Measurements from ENCODE around the gene PTBP1. TPM values are rescaled to one million over a fixed set of nuclear protein-coding genes. Genes with fewer than 3 reads are reported as not detected.
A peak's percentile ranks its signal among the peaks of the same experiment; 100 is the strongest.
"Not testable (repeated sequence)": the region's sequence is repeated elsewhere in the genome, so short reads cannot be mapped to it uniquely, and the experiment has no call there.

Gene PTBP1
- total and polyA plus RNA-seq, 2 of the 13 experiments (the other 11 are each of a cell fraction or from before 2014, with no cell fraction given): 195 to 288 TPM

DNA sequence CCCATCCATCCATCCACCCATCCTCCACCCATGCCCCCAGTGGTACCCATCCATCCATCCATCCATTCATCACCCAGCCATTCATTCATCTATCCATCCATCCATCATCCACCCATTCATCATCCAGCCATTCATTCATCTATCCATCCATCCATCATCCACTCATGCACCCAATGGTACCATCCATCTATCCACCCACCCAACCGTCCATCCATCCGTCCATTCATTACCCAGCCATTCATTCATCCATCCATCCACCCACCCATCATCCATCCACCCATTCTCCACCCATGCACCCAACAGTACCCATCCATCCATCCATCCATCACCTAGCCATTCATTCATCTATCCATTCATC lies 19.2 kb downstream of the PTBP1 start:
- WGBS (ENCODE audit: low lambda C conversion rate): 94% methylated on average over 2 of the region's 2 CpGs
- no TSS peak for BruUV-seq (replicated peaks)
- H3K27ac ChIP-seq (ENCODE audit: extremely low read length, insufficient read depth, low read length): no peak overlapping the region
- no peak for DNase-seq (ENCODE audit: low spot score)
- no peaks in the 10 kb centered on the region for H3K27me3 ChIP-seq (ENCODE audit: control insufficient read depth in 1 of 2, insufficient read depth in 2 of 2, low read length in 2 of 2)
- H3K79me2 ChIP-seq (ENCODE audit: insufficient read depth, low read length): no peaks in the 10 kb centered on the region
- intact Hi-C loops (cut with micrococcal nuclease; ENCODE audit: unreplicated experiment) (no loop called here), in situ Hi-C loops (cut with HindIII; ENCODE audit: extremely low pct_ligation_motif_present, low pct_unique_long_range_greater_than_20kb) (no loop called here)
- no peak overlapping the region for H2AFZ ChIP-seq (ENCODE audit: low read length)
- TF ChIP-seq SRSF4 (IDR thresholded peaks at IDR 0.05; ENCODE audit: low read depth, low read length, poor library complexity, severe bottlenecking) (no peak), POLR2AphosphoS2 (IDR thresholded peaks at IDR 0.05; ENCODE audit: low read depth, low read length) (0 out of 2 replicates have a peak, but pooled peaks have one; percentile 46), RAD21 (CRISPR knock-in tag; IDR thresholded peaks at IDR 0.05) (0 out of 2 replicates have a peak, but pooled peaks have one; percentile 20)
- no peak for FAIRE-seq
- H3K4me2 ChIP-seq (ENCODE audit: low read depth, low read length): no peak overlapping the region
- no peak for ATAC-seq
- no peak overlapping the region for H3K4me3 ChIP-seq (replicated peaks in 1 of 3; ENCODE audit: insufficient read depth in 1 of 3, low read depth in 2 of 3, low read length in 3 of 3)
- peaks cover 7% of the 10 kb centered on the region; the same call in 1 of the 2 replicates for H4K20me1 ChIP-seq (ENCODE audit: insufficient read depth, low read length)
- H3K9me3 ChIP-seq (ENCODE audit: low read length): no peaks in the 10 kb centered on the region
- H3K36me3 ChIP-seq (replicated peaks in 1 of 2; ENCODE audit: control insufficient read depth in 1 of 2, insufficient read depth in 2 of 2, low read length in 2 of 2): peaks cover 3 to 7% of the 10 kb centered on the region in 2 experiments; a peak in 3 of 5 replicates
- H3K4me1 ChIP-seq (ENCODE audit: insufficient read depth, low read length): no peaks in the 10 kb centered on the region
- ChIA-PET POLR2A (no interaction called here), CTCF (ENCODE audit: low intra/inter-chr PET ratio, low total read pairs) (no interaction called here)
- no peak overlapping the region for H3K9ac ChIP-seq (ENCODE audit: insufficient read depth, low read depth, low read length)

DNA sequence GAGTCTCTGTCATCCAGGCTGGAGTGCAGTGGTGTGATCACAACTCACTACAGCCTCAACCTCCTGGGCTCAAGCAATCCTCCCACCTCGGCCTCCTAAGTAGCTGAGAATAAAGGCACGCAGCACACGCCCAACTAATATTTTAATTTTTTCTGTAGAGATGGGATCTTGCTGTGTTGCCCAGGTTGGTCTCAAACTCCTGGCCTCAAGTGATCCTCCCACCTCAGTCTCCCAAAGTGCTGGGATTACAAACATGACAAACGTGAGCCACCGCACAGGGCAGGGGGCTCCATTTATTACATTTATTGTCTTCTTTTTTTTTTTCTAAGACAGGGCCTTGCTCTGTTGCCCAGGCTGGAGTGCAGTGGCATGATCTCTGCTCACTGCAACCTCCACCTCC lies 23.0 kb downstream of the PTBP1 start:
- H3K4me3 ChIP-seq (replicated peaks in 1 of 3; ENCODE audit: insufficient read depth in 1 of 3, low read depth in 2 of 3, low read length in 3 of 3); in situ Hi-C loops (cut with HindIII; ENCODE audit: extremely low pct_ligation_motif_present, low pct_unique_long_range_greater_than_20kb); H3K79me2 ChIP-seq (ENCODE audit: insufficient read depth, low read length); POLR2A ChIA-PET; FAIRE-seq; H3K4me1 ChIP-seq (ENCODE audit: insufficient read depth, low read length); DNase-seq (ENCODE audit: low spot score); intact Hi-C loops (cut with micrococcal nuclease; ENCODE audit: unreplicated experiment); H3K9me3 ChIP-seq (ENCODE audit: low read length); H3K9ac ChIP-seq (ENCODE audit: insufficient read depth, low read depth, low read length); ATAC-seq; H2AFZ ChIP-seq (ENCODE audit: low read length); H3K36me3 ChIP-seq (replicated peaks in 1 of 2; ENCODE audit: control insufficient read depth in 1 of 2, insufficient read depth in 2 of 2, low read length in 2 of 2); H3K27ac ChIP-seq (ENCODE audit: extremely low read length, insufficient read depth, low read length); H4K20me1 ChIP-seq (ENCODE audit: insufficient read depth, low read length); H3K4me2 ChIP-seq (ENCODE audit: low read depth, low read length); CTCF ChIA-PET (ENCODE audit: low intra/inter-chr PET ratio, low total read pairs); BruUV-seq (replicated peaks): not testable (repeated sequence)
- 73% methylated on average over 5 of the region's 5 CpGs for whole genome bisulfite sequencing (ENCODE audit: low lambda C conversion rate)
- peak; percentile 50; the same call in 1 of the 2 replicates for TF ChIP-seq ZNF121 (CRISPR knock-in tag; IDR thresholded peaks at IDR 0.05)
- H3K27me3 ChIP-seq (ENCODE audit: control insufficient read depth in 1 of 2, insufficient read depth in 2 of 2, low read length in 2 of 2): peaks cover 3 to 14% of the 10 kb centered on the region in 2 experiments
